Stimulated activated CD4-positive, alpha-beta T cell treated with anti-CD3 and anti-CD28 coated beads, Interleukin-1b, Interleukin-23, amount 100 ng/mL, for 1 hour (primary cell): ENCODE measurements around the gene ABRACL.
"Not testable (repeated sequence)": the region's sequence is repeated elsewhere in the genome, so short reads cannot be mapped to it uniquely, and the experiment has no call there.

Experiments used
- DNase-seq, 2 donors: peaks; one replicate each; pipeline ENCODE4 v3.0.0-alpha.2; 2020; ENCODE audit warnings: low read depth in 2 of 2

ABRACL gene

GRCh38 chr6:139028658-139029469 lies at the start of gene ABRACL:
TSS of gene ABRACL (plus strand) at chr6:139028745. CDS start at chr6:139034161, 5,416 bp downstream.
- DNase-seq = peak; percentile 37 to 64

- no peak for DNase-seq
Observed at GRCh38 chr6:138979365-138979764, 49.2 kb upstream of the ABRACL start.

- DNase-seq = no peak
Observed at GRCh38 chr6:138979813-138980668, 48.5 kb upstream of the ABRACL start.

- no peak for DNase-seq
Observed at GRCh38 chr6:138981416-138981815, 47.1 kb upstream of the ABRACL start.

GRCh38 chr6:138986578-138986977 lies 42.0 kb upstream of the ABRACL start:
- no peak for DNase-seq

GRCh38 chr6:138987080-138987642 lies 41.4 kb upstream of the ABRACL start:
- DNase-seq = no peak

- DNase-seq = peak; percentile 73 to 88
Observed at GRCh38 chr6:138987643-138988468, 40.7 kb upstream of the ABRACL start, which contains the start of gene REPS1. TSS of gene REPS1 (minus strand) at chr6:138988253. CDS start at chr6:138987682, 571 bp downstream.

- DNase-seq = no peak
Observed at GRCh38 chr6:138988469-138988834, 40.1 kb upstream of the ABRACL start.

- no peak for DNase-seq
Observed at GRCh38 chr6:138989098-138989983, 39.2 kb upstream of the ABRACL start.

GRCh38 chr6:138991206-138991605 lies 37.3 kb upstream of the ABRACL start:
- no peak for DNase-seq

- DNase-seq = not testable (repeated sequence)
Observed at GRCh38 chr6:138992965-138993364, 35.6 kb upstream of the ABRACL start.

- not testable (repeated sequence) for DNase-seq
Observed at GRCh38 chr6:138993410-138993809, 35.1 kb upstream of the ABRACL start.

GRCh38 chr6:138996524-138996923 lies 32.0 kb upstream of the ABRACL start:
- DNase-seq = no peak

- DNase-seq = no peak
Observed at GRCh38 chr6:138997136-138997535, 31.4 kb upstream of the ABRACL start.

- no peak for DNase-seq
Observed at GRCh38 chr6:138999949-139000725, 28.4 kb upstream of the ABRACL start.

GRCh38 chr6:139003751-139004150 lies 24.8 kb upstream of the ABRACL start:
- DNase-seq = no peak

- DNase-seq = no peak
Observed at GRCh38 chr6:139006477-139006876, 22.1 kb upstream of the ABRACL start.

- DNase-seq = no peak
Observed at GRCh38 chr6:139007428-139007827, 21.1 kb upstream of the ABRACL start.

GRCh38 chr6:139008117-139008516 lies 20.4 kb upstream of the ABRACL start:
- DNase-seq = no peak

GRCh38 chr6:139010674-139011073 lies 17.9 kb upstream of the ABRACL start:
- no peak for DNase-seq
